IMR-90 (cell line): Measurements from ENCODE around the gene FXYD1. TPM values are rescaled to one million over a fixed set of nuclear protein-coding genes. Genes with fewer than 3 reads are reported as not detected.

Source experiments
- ATAC-seq: fragments of 200-7000 bp; cut with Tn5 transposase; 2 replicates; pipeline ENCODE4 v1.9.1; 2020; ENCODE audit warnings: low read depth, mild to moderate bottlenecking, moderate library complexity
- BruUV-seq: library from RNA; stranded (reverse); fragments of 400-500 nt; replicated peaks from 2 replicates; lab custom pipeline; 2021; lab: Mats Ljungman, UMichigan
- CTCF ChIA-PET: fragments of 300-600 bp; formaldehyde crosslinking; extraction: SDS; loops from one replicate; lab custom pipeline; 2021; ENCODE audit warnings: antibody characterized with exemption; lab: Yijun Ruan, JAX
- POLR2A ChIA-PET: fragments of 300-600 bp; sonication (Branson Sonifier 250); formaldehyde crosslinking; loops from one replicate; lab custom pipeline; 2022; ENCODE audit warnings: antibody characterized with exemption; ENCODE audit not compliant: unreplicated experiment; lab: Charles Lee
- DNase-seq: peaks from one replicate; pipeline ENCODE4 v3.0.0; 2013
- H2AFZ ChIP-seq: replicated peaks from 2 replicates; pipeline ENCODE3; 2013; ENCODE audit warnings: low read length, mild to moderate bottlenecking; ENCODE audit not compliant: poor library complexity
- H2AK5ac ChIP-seq: 2 replicates; pipeline ENCODE4 v1.6.1; 2013; ENCODE audit warnings: low read depth, low read length, inconsistent platforms
- H2AK9ac ChIP-seq: replicated peaks from 2 replicates; pipeline ENCODE3; 2013; ENCODE audit warnings: mild to moderate bottlenecking, low read depth, low read length, moderate library complexity; ENCODE audit not compliant: poor library complexity
- H2BK120ac ChIP-seq: 2 replicates; pipeline ENCODE4 v1.6.1; 2013; ENCODE audit warnings: low read depth, low read length, inconsistent platforms
- H2BK15ac ChIP-seq: 3 replicates; pipeline ENCODE4 v1.6.1; 2013; ENCODE audit warnings: low read depth, low read length, inconsistent platforms
- H2BK20ac ChIP-seq: 2 replicates; pipeline ENCODE4 v1.6.1; 2013; ENCODE audit warnings: low read depth, mild to moderate bottlenecking, inconsistent platforms, low read length, moderate library complexity
- H2BK5ac ChIP-seq: 2 replicates; pipeline ENCODE4 v1.6.1; 2013; ENCODE audit warnings: mild to moderate bottlenecking, low read depth, low read length, inconsistent platforms; ENCODE audit not compliant: poor library complexity, severe bottlenecking
- H3K14ac ChIP-seq: replicated peaks from 2 replicates; pipeline ENCODE4 v1.6.1; 2013; ENCODE audit warnings: low read depth, low read length, inconsistent platforms
- H3K18ac ChIP-seq: 2 replicates; pipeline ENCODE4 v1.6.1; 2013; ENCODE audit warnings: low read depth, low read length, control low read depth
- H3K23ac ChIP-seq: 2 replicates; pipeline ENCODE4 v1.6.1; 2013; ENCODE audit warnings: low read depth, low read length, inconsistent platforms
- H3K27ac ChIP-seq: 2 replicates; pipeline ENCODE4 v1.5.1; 2013; ENCODE audit warnings: mild to moderate bottlenecking, control low read depth, low read length; ENCODE audit not compliant: insufficient read depth
- H3K27me3 ChIP-seq: 2 replicates; pipeline ENCODE4 v1.6.1; 2013; ENCODE audit warnings: low read length; ENCODE audit not compliant: control insufficient read depth, insufficient read depth
- H3K36me3 ChIP-seq: 2 replicates; pipeline ENCODE4 v1.6.1; 2013; ENCODE audit warnings: low read length, mixed read lengths; ENCODE audit not compliant: control insufficient read depth, insufficient read depth
- H3K4ac ChIP-seq: 2 replicates; pipeline ENCODE4 v1.6.1; 2013; ENCODE audit warnings: low read depth, low read length, inconsistent platforms
- H3K4me1 ChIP-seq: 2 replicates; pipeline ENCODE4 v1.6.1; 2013; ENCODE audit warnings: low read length, mixed read lengths; ENCODE audit not compliant: control insufficient read depth, insufficient read depth
- H3K4me2 ChIP-seq: 2 replicates; pipeline ENCODE4 v1.6.1; 2013; ENCODE audit warnings: low read depth, mild to moderate bottlenecking, control low read depth, low read length, moderate library complexity
- H3K4me3 ChIP-seq: 2 replicates; pipeline ENCODE4 v1.5.1; 2013; ENCODE audit warnings: low read depth, mild to moderate bottlenecking, control low read depth, low read length, moderate library complexity; ENCODE audit not compliant: insufficient read depth
- H3K56ac ChIP-seq: 2 replicates; pipeline ENCODE4 v1.6.1; 2013; ENCODE audit warnings: low read length, inconsistent platforms; ENCODE audit not compliant: insufficient read depth; ENCODE audit errors: extremely low read depth
- H3K79me1 ChIP-seq, 2 experiments: 2 replicates each; pipeline ENCODE4 v1.6.1; 2013; ENCODE audit warnings: low read length in 2 of 2, inconsistent platforms in 1 of 2, low read depth in 1 of 2
- H3K9ac ChIP-seq: 2 replicates; pipeline ENCODE4 v1.6.1; 2013; ENCODE audit warnings: low read depth, low read length, control low read depth
- H3K9me1 ChIP-seq: 2 replicates; pipeline ENCODE4 v1.6.1; 2013; ENCODE audit warnings: low read length, inconsistent platforms; ENCODE audit not compliant: insufficient read depth
- H3K9me3 ChIP-seq: 2 replicates; pipeline ENCODE4 v1.6.1; 2013; ENCODE audit warnings: low read length; ENCODE audit not compliant: control insufficient read depth, insufficient read depth
- H4K20me1 ChIP-seq: 2 replicates; pipeline ENCODE4 v1.6.1; 2013; ENCODE audit warnings: low read length, inconsistent platforms; ENCODE audit not compliant: insufficient read depth
- H4K5ac ChIP-seq: 2 replicates; pipeline ENCODE4 v1.6.1; 2013; ENCODE audit warnings: mild to moderate bottlenecking, low read depth, low read length, control low read depth
- H4K8ac ChIP-seq, 2 experiments: 2 replicates each; pipeline ENCODE4 v1.6.1; 2013; ENCODE audit warnings: low read depth in 2 of 2, low read length in 2 of 2, control low read depth in 1 of 2, inconsistent platforms in 1 of 2
- H4K91ac ChIP-seq: 2 replicates; pipeline ENCODE4 v1.6.1; 2013; ENCODE audit warnings: low read depth, low read length, inconsistent platforms; ENCODE audit not compliant: insufficient read depth
- BHLHE40 ChIP-seq: fragments of 150-350 bp; IDR thresholded peaks from 2 replicates; pipeline ENCODE4 v1.6.1; 2016; ENCODE audit warnings: mild to moderate bottlenecking, low read depth, low read length
- CEBPB ChIP-seq: IDR thresholded peaks from 2 replicates; pipeline ENCODE4 v1.6.1; 2012; ENCODE audit warnings: low read depth, low read length, improper control_type of control experiment
- CHD1 ChIP-seq: IDR thresholded peaks from 2 replicates; pipeline ENCODE4 v1.6.1; 2012; ENCODE audit warnings: low read depth, low read length, improper control_type of control experiment
- FOS ChIP-seq: fragments of 150-350 bp; IDR thresholded peaks from 2 replicates; pipeline ENCODE4 v1.6.1; 2016; ENCODE audit warnings: low read depth, low read length
- MAFK ChIP-seq: IDR thresholded peaks from 2 replicates; pipeline ENCODE4 v1.6.1; 2012; ENCODE audit warnings: low read depth, low read length, improper control_type of control experiment
- MAZ ChIP-seq: IDR thresholded peaks from 2 replicates; pipeline ENCODE4 v1.6.1; 2012; ENCODE audit warnings: low read depth, mild to moderate bottlenecking, low read length, improper control_type of control experiment, moderate library complexity, borderline replicate concordance
- MXI1 ChIP-seq: IDR thresholded peaks from 2 replicates; pipeline ENCODE4 v1.6.1; 2012; ENCODE audit warnings: low read depth, mild to moderate bottlenecking, low read length, moderate library complexity, borderline replicate concordance
- NFE2L2 ChIP-seq: fragments of 150-350 bp; IDR thresholded peaks from 2 replicates; pipeline ENCODE4 v1.6.1; 2016; ENCODE audit warnings: low read depth, mild to moderate bottlenecking, low read length
- POLR2A ChIP-seq: IDR thresholded peaks from 2 replicates; pipeline ENCODE4 v1.6.1; 2012; ENCODE audit warnings: mild to moderate bottlenecking, low read depth, low read length
- RAD21 ChIP-seq: IDR thresholded peaks from 2 replicates; pipeline ENCODE4 v1.6.1; 2012; ENCODE audit warnings: low read length, improper control_type of control experiment
- RCOR1 ChIP-seq: IDR thresholded peaks from 2 replicates; pipeline ENCODE4 v1.6.1; 2012; ENCODE audit warnings: mild to moderate bottlenecking, low read length, improper control_type of control experiment; ENCODE audit not compliant: insufficient replicate concordance
- RFX5 ChIP-seq: IDR thresholded peaks from 2 replicates; pipeline ENCODE4 v1.8.0; 2012; ENCODE audit warnings: low read depth, mild to moderate bottlenecking, low read length, moderate library complexity
- SMC3 ChIP-seq: fragments of 150-350 bp; IDR thresholded peaks from 2 replicates; pipeline ENCODE4 v1.6.1; 2016; ENCODE audit warnings: low read depth, mild to moderate bottlenecking, antibody characterized with exemption, low read length, moderate library complexity
- WGBS, 2 experiments: methylation state at CpG; one replicate each; pipeline versions ENCODE4 v1.1.5 to v1.1.7; 2013; ENCODE audit warnings: missing lambda C conversion rate in 2 of 2; ENCODE audit not compliant: insufficient read length in 1 of 2; ENCODE audit errors: extremely low coverage in 2 of 2; 5-methylcytosine and 5-hydroxymethylcytosine counted together
- dilution Hi-C: fragments of 300-500 bp; cut with HindIII; formaldehyde crosslinking; loops from one replicate; pipeline ENCODE4 v1.14.3; 2018; ENCODE audit warnings: low sequenced_read_pairs; ENCODE audit not compliant: unreplicated experiment
- in situ Hi-C: fragments of 300-500 bp; cut with MboI; formaldehyde crosslinking; loops from 3 replicates; pipeline ENCODE4 v1.14.3; 2019; ENCODE audit warnings: low sequenced_read_pairs, inconsistent platforms, mixed read lengths
- intact Hi-C: fragments of 100-400 bp; cut with micrococcal nuclease; formaldehyde crosslinking; loops from 2 replicates; pipeline ENCODE4 v1.10.0; 2022
- polyA plus RNA-seq, 3 experiments: library from polyadenylated mRNA; depleted of rRNA; stranded (reverse); fragments of >200 nt; gene quantifications; 2 replicates each; pipeline ENCODE4 v1.2.3, GENCODE V29; 2012; ENCODE audit warnings: low replicate concordance in 1 of 3
- total RNA-seq: library from RNA; depleted of rRNA; stranded (reverse); fragments of >200 nt; gene quantifications from 2 replicates; pipeline ENCODE4 v1.2.3, GENCODE V29; 2012
- TF ChIP-seq, protein P1 (sequence below): fragments of 150-350 bp; IDR thresholded peaks from 2 replicates; pipeline ENCODE4 v1.6.1; 2016; ENCODE audit warnings: low read depth, mild to moderate bottlenecking, low read length, moderate library complexity, borderline replicate concordance
- TF ChIP-seq, protein P2 (sequence below): conservative IDR thresholded peaks from 2 replicates; pipeline ENCODE4 v1.5.1; 2012; ENCODE audit warnings: mild to moderate bottlenecking, low read depth, low read length, improper control_type of control experiment

Gene FXYD1
- total and polyA plus RNA-seq, 2 of the 4 experiments (the other 2 are of a cell fraction): 0.18 to 3.9 TPM

DNA sequence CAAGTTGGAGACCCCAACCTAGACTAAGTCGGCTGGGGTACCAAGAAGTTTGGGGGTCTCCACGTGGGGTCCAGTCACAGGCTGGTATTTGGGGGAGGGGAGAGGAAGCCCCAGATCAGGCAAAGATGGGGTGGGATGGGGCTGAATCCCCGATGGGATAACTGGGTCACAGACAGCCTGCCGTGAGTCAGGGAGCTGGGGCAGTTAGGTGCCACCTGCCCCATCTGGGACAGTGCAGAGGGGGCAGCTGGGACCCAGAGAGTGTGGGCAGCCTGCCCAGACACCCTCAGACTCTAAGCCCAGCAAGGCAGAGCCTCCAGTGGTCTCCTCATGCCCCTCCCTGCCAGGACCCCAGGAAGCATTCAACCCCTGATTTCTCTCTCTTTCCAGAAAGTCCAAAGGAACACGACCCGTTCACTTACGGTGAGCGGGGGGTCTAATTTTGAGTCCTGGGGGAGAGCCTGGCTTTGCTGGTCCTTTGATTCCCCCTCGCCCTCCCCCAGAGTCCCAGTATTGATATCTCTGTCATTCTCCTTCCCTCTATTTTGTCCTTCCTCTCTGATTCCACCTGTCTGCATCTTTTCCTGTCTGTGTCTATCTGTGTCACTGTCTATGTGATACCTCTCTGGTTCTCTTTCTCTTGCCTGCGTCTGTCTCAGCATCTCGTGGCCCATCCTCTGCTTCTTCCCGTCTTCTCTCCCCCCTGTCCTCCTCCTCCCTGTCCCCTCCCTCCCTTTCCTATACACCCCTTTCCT is 1.8 kb downstream of the FXYD1 start:
- Histone ChIP-seq H2AK5ac (0 out of 2 replicates have a peak overlapping the region, but pooled peaks have one; percentile 59), H3K4me1 (peaks cover 18% of the 10 kb centered on the region), H2BK20ac (no peak overlapping the region), H3K9me3 (no peaks in the 10 kb centered on the region), H3K14ac (no peak overlapping the region), H3K23ac (no peak overlapping the region), H3K4me3 (no peak overlapping the region), H2AK9ac (peak overlapping the region; percentile 31), H4K5ac (no peak overlapping the region), H4K91ac (no peak overlapping the region), H4K20me1 (peaks cover 2% of the 10 kb centered on the region; the same call in 1 of the 2 replicates), H3K9me1 (peaks cover 3% of the 10 kb centered on the region; the same call in 1 of the 2 replicates), H3K18ac (no peak overlapping the region), H3K9ac (no peak overlapping the region), H3K4me2 (no peak overlapping the region), H3K4ac (no peak overlapping the region), H3K27me3 (peaks cover 32% of the 10 kb centered on the region), H4K8ac (no peak overlapping the region), H3K27ac (no peak overlapping the region), H2AFZ (peak overlapping the region; percentile 84), H3K79me1 (no peaks in the 10 kb centered on the region), H3K56ac (no peak overlapping the region), H3K36me3 (no peaks in the 10 kb centered on the region), H2BK5ac (no peak overlapping the region), H2BK15ac (no peak overlapping the region), H2BK120ac (no peak overlapping the region)
- POLR2A ChIA-PET: no interaction called here
- WGBS, 2 experiments: 62% methylated on average over 2 of the region's 12 CpGs; no CpG with 5 or more reads in 1 of the 2 experiments
- CTCF ChIA-PET: interaction anchor here (0.6 to 2.1 kb wide), 4 partner anchors 10 to 96 kb away, joined by 3 to 10 read pairs (median 4); no protein-coding TSS in a partner anchor
- dilution Hi-C loops (no loop called here), intact Hi-C loops (loop anchor here (5.0 kb wide), 1 partner anchor 127 kb away; the partner anchor contains the start of gene USF2), in situ Hi-C loops (no loop called here)
- BruUV-seq: no TSS peak
- ATAC-seq (no peak), DNase-seq (no peak)
- TF ChIP-seq FOS (no peak), RCOR1 (no peak), NFE2L2 (no peak), RAD21 (no peak), POLR2A (no peak), MAFK (no peak), RFX5 (no peak), CHD1 (no peak), MXI1 (no peak), MAZ (no peak), SMC3 (no peak), BHLHE40 (no peak), CEBPB (no peak)
- TF ChIP-seq, protein P1, sequence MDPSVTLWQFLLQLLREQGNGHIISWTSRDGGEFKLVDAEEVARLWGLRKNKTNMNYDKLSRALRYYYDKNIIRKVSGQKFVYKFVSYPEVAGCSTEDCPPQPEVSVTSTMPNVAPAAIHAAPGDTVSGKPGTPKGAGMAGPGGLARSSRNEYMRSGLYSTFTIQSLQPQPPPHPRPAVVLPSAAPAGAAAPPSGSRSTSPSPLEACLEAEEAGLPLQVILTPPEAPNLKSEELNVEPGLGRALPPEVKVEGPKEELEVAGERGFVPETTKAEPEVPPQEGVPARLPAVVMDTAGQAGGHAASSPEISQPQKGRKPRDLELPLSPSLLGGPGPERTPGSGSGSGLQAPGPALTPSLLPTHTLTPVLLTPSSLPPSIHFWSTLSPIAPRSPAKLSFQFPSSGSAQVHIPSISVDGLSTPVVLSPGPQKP: no peak
- TF ChIP-seq, protein P2, sequence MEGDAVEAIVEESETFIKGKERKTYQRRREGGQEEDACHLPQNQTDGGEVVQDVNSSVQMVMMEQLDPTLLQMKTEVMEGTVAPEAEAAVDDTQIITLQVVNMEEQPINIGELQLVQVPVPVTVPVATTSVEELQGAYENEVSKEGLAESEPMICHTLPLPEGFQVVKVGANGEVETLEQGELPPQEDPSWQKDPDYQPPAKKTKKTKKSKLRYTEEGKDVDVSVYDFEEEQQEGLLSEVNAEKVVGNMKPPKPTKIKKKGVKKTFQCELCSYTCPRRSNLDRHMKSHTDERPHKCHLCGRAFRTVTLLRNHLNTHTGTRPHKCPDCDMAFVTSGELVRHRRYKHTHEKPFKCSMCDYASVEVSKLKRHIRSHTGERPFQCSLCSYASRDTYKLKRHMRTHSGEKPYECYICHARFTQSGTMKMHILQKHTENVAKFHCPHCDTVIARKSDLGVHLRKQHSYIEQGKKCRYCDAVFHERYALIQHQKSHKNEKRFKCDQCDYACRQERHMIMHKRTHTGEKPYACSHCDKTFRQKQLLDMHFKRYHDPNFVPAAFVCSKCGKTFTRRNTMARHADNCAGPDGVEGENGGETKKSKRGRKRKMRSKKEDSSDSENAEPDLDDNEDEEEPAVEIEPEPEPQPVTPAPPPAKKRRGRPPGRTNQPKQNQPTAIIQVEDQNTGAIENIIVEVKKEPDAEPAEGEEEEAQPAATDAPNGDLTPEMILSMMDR: no peak
